Common myeloid progenitor, CD34-positive (primary cell): ENCODE results near the gene CEBPA.
"Not testable (repeated sequence)": the region's sequence is repeated elsewhere in the genome, so short reads cannot be mapped to it uniquely, and the experiment has no call there.

Experiments
- CTCF ChIA-PET: fragments of 350-600 bp; sonication (Branson Sonifier 250); formaldehyde crosslinking; loops from one replicate; lab custom pipeline; 2021; ENCODE audit warnings: antibody characterized with exemption; lab: Charles Lee
- POLR2A ChIA-PET: fragments of 350-600 bp; sonication (Branson Sonifier 250); formaldehyde crosslinking; loops from one replicate; lab custom pipeline; 2021; ENCODE audit warnings: antibody characterized with exemption; lab: Charles Lee
- DNase-seq, 3 donors: peaks; one replicate each; pipeline versions ENCODE4 v3.0.0 to v3.0.0-alpha.2; 2013
- H3K27ac ChIP-seq, 2 experiments: 1 replicate in 1 of 2; 2 replicates in 1 of 2; pipeline ENCODE4 v1.7.0; 2013; ENCODE audit warnings: inconsistent platforms in 2 of 2, low read length in 2 of 2, mild to moderate bottlenecking in 2 of 2, low read depth in 1 of 2, moderate library complexity in 1 of 2; ENCODE audit not compliant: severe bottlenecking in 2 of 2, insufficient read depth in 1 of 2, poor library complexity in 1 of 2
- H3K27me3 ChIP-seq, 5 experiments: replicated peaks in 2 of 5; 1 replicate in 3 of 5; 2 replicates in 2 of 5; pipeline versions ENCODE4 v1.6.1 to v1.7.0; 2013; ENCODE audit warnings: low read length in 4 of 5, mild to moderate bottlenecking in 2 of 5, moderate library complexity in 2 of 5, inconsistent platforms in 1 of 5; ENCODE audit not compliant: insufficient read depth in 5 of 5, control insufficient read depth in 4 of 5
- H3K36me3 ChIP-seq, 4 experiments: 1 replicate in 2 of 4; 2 replicates in 2 of 4; pipeline versions ENCODE4 v1.6.1 to v1.7.0; 2013; ENCODE audit warnings: low read length in 3 of 4, control low read depth in 1 of 4, mild to moderate bottlenecking in 1 of 4; ENCODE audit not compliant: control insufficient read depth in 4 of 4, insufficient read depth in 4 of 4
- H3K4me1 ChIP-seq, 4 experiments: 1 replicate in 3 of 4; 2 replicates in 1 of 4; pipeline versions ENCODE4 v1.6.1 to v1.7.1; 2013; ENCODE audit warnings: low read length in 3 of 4, mild to moderate bottlenecking in 3 of 4, control low read depth in 1 of 4, inconsistent platforms in 1 of 4, moderate library complexity in 1 of 4; ENCODE audit not compliant: control insufficient read depth in 4 of 4, insufficient read depth in 4 of 4; ENCODE audit errors: control extremely low read depth in 1 of 4
- H3K4me3 ChIP-seq, 7 experiments: 1 replicate in 4 of 7; 2 replicates in 3 of 7; pipeline versions ENCODE4 v1.5.1 to v1.7.0; 2013; ENCODE audit warnings: mild to moderate bottlenecking in 7 of 7, low read length in 6 of 7, moderate library complexity in 6 of 7, inconsistent platforms in 2 of 7, low read depth in 2 of 7, control low read depth in 1 of 7; ENCODE audit not compliant: insufficient read depth in 4 of 7, control insufficient read depth in 1 of 7; ENCODE audit errors: extremely low read depth in 1 of 7
- H3K9me3 ChIP-seq, 5 experiments: 1 replicate in 4 of 5; 2 replicates in 1 of 5; pipeline versions ENCODE4 v1.6.1 to v1.7.1; 2013; ENCODE audit warnings: low read length in 4 of 5, mild to moderate bottlenecking in 2 of 5, inconsistent platforms in 1 of 5, low read depth in 1 of 5, moderate library complexity in 1 of 5; ENCODE audit not compliant: control insufficient read depth in 4 of 5, insufficient read depth in 2 of 5; ENCODE audit errors: control extremely low read depth in 1 of 5
- WGBS: methylation state at CpG from one replicate; pipeline ENCODE4 v1.1.5; 2013; ENCODE audit not compliant: insufficient coverage; 5-methylcytosine and 5-hydroxymethylcytosine counted together

CEBPA gene

DNA sequence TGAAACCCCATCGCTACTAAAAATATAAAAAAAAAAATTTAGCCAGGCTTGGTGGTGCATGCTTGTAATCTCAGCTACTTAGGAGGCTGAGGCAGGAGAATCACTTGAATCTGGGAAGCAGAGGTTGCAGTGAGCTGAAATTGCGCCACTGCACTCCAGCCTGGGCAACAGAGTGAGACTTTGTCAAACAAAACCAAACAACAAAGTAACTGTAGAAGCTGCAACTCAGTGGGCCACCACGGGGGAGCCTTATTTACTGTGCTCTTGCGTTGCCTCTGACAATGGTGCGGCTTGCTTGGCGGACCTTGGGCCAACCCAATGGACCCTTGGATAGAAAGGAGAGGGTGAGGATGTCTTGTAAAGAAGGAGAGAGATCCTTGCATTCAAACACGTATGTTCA, 7.3 kb downstream of the CEBPA start:
- Histone ChIP-seq H3K4me1 (peaks cover 10 to 80% (median 58%) of the 10 kb centered on the region in 4 experiments), H3K36me3 (peaks cover 0 to 10% (median 0%) of the 10 kb centered on the region in 4 experiments)
- CTCF ChIA-PET, result interaction anchor here (1.0 to 15.8 kb wide), 4 partner anchors 9 to 39 kb away, joined by 3 to 125 read pairs (median 4); no protein-coding TSS in a partner anchor
- POLR2A ChIA-PET, result interaction anchor here (1.1 kb wide), 1 partner anchor 34 kb away, joined by 3 read pairs; no protein-coding TSS in a partner anchor
- 98% methylated on average over 6 of the region's 7 CpGs for WGBS
- not testable (repeated sequence) for H3K27me3 ChIP-seq, H3K27ac ChIP-seq, DNase-seq, H3K4me3 ChIP-seq, H3K9me3 ChIP-seq

DNA sequence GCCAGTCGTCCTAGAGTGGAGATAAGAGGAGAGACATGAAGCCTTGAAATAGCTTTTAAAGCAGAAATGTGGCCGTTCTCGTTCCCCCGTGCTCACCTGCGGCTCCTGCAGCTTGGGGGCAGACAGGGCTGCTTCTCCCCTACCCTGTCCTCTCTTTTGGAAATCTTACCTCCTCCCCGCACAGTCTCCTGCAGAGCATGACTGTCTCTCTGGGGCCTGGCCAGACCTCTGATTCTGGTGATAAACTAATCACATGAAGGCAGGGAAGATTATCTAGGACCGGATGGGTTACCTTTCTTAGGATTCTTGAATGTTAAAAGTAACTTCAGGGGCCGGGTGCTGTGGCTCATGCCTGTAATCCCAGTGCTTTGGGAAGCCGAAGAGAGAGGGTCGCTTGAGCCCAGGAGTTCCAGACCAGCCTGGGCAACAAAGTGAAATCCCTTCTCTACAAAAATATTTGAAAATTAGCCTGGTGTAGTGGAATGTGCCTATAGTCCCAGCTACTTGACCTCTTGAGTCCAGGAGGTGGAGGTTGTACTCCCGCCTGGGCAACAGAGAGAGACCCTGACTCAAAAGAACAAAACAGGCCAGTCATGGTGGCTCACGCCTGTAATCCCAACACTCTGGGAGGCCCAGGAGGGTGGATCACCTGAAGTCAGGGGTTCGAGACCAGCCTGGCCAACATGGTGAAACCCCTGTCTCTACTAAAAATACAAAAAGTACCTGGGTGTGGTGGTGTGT, 8.1 kb downstream of the CEBPA start:
- Histone ChIP-seq H3K27me3 (no peaks in the 10 kb centered on the region), H3K27ac (peak overlapping the region in 1 of 2 experiments; percentile 44), H3K36me3 (peaks cover 0 to 4% (median 0%) of the 10 kb centered on the region in 4 experiments), H3K9me3 (peaks cover 0 to 5% (median 0%) of the 10 kb centered on the region in 5 experiments), H3K4me1 (peaks cover 8 to 72% (median 51%) of the 10 kb centered on the region in 4 experiments), H3K4me3 (peak overlapping the region in 1 of 7 experiments; percentile 40)
- no peak for DNase-seq
- POLR2A ChIA-PET, result interaction anchor here (1.1 kb wide), 1 partner anchor 33 kb away, joined by 3 read pairs; no protein-coding TSS in a partner anchor
- CTCF ChIA-PET, result interaction anchor here (1.0 to 15.8 kb wide), 3 partner anchors 9 to 38 kb away, joined by 3 to 125 read pairs (median 3); no protein-coding TSS in a partner anchor
- WGBS, result 90% methylated on average over 11 of the region's 13 CpGs

DNA sequence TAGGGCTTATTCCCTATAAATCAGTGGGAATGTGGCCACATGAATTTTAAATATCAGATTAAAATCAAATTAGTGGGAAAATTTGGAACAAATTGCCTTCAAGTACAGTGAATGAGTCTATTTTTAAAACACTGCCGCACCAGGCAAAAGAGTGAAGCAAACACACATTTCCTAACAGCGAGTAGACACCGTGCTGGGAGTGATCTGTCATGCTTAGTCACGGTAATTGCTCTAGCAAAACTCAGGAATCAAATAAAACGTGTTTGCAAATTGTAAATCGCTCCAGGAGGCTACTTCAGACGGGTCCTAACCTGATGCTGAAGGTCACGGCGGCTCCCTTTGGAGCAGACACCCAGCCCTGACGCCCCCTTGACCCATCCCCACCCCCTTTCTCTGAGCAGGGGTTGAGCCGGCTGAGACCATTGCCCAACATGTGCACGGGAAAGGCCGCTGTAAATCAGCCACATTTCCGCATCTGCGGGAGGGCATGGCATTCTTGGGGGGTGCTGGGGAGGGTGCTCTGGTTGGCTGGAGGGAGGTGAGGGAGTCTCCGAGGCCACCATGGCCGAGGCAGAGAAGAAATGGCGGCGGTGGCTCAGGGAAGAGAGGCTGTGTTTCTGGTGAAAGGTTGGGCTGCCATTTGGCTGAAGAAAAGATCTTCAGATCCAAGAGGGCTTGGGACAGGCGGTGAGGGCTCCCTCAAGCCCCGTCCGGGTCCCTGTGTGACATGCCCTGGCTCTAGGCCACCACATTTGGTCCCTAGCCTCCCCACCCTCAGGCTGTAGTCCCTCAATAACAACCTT, 8.9 kb downstream of the CEBPA start:
- peak overlapping the region in 1 of 2 experiments; percentile 44 for H3K27ac ChIP-seq
- 0% methylated on average over 12 of the region's 22 CpGs for WGBS
- H3K27me3 ChIP-seq, result no peaks in the 10 kb centered on the region
- H3K36me3 ChIP-seq, result no peaks in the 10 kb centered on the region
- POLR2A ChIA-PET, result interaction anchor here (0.6 to 1.1 kb wide), 2 partner anchors 32 to 33 kb away, joined by 3 to 4 read pairs; no protein-coding TSS in a partner anchor
- H3K4me3 ChIP-seq, result peak overlapping the region in 4 of 7 experiments; percentile 19 to 40 (median 22)
- CTCF ChIA-PET, result interaction anchor here (3.6 to 15.8 kb wide), 2 partner anchors 8 to 37 kb away, joined by 20 to 125 read pairs; partner anchors contain the start of gene CEBPA
- peak; percentile 67 to 91 (median 87) for DNase-seq
- H3K4me1 ChIP-seq, result peaks cover 8 to 64% (median 43%) of the 10 kb centered on the region in 4 experiments
- peaks cover 0 to 8% (median 3%) of the 10 kb centered on the region in 5 experiments for H3K9me3 ChIP-seq

DNA sequence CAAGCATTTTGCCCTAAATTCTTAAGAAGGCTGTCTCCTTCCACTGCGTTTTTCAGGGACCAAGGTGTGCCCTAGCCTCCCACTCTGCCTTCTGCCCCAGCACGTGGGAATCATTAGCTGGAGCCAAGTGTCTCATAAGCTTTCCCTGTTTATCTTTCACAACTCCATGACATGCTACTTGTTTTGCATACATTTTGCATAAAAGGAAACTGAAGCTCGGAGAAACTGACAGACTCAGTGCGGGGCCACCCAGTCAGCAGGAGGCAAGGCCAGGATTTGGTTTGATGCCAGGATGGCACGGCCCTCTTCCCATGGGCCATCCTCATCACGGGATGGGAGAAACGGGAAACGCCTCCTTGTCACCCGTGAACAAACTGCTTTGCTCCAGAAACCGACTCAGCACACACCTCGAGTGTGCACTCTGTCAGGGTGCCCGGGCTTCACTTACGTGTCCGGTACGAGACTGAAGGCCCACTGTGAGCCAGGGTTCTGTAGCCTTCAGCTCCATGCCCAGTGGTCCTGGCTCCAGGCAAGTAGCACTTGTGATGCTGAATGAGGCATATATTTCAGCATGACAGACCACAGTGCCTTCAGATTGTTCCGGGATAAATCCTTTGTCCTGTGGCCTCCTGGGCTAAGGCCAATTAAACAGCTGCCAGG, 9.6 kb downstream of the CEBPA start:
- Histone ChIP-seq H3K27me3 (no peaks in the 10 kb centered on the region), H3K4me3 (peak overlapping the region in 3 of 7 experiments; percentile 14 to 25 (median 19)), H3K27ac (peak overlapping the region in 1 of 2 experiments; percentile 43), H3K4me1 (peaks cover 8 to 62% (median 42%) of the 10 kb centered on the region in 4 experiments), H3K9me3 (peaks cover 0 to 13% (median 7%) of the 10 kb centered on the region in 5 experiments), H3K36me3 (no peaks in the 10 kb centered on the region)
- WGBS, result 72% methylated on average over 16 of the region's 16 CpGs
- DNase-seq, result peak in 1 of 3 donors; percentile 44
- ChIA-PET CTCF (interaction anchor here (1.4 to 15.8 kb wide), 4 partner anchors 9 to 36 kb away, joined by 4 to 125 read pairs (median 12); partner anchors contain the start of gene CEBPA), POLR2A (interaction anchor here (0.6 kb wide), 1 partner anchor 33 kb away, joined by 4 read pairs; no protein-coding TSS in a partner anchor)

DNA sequence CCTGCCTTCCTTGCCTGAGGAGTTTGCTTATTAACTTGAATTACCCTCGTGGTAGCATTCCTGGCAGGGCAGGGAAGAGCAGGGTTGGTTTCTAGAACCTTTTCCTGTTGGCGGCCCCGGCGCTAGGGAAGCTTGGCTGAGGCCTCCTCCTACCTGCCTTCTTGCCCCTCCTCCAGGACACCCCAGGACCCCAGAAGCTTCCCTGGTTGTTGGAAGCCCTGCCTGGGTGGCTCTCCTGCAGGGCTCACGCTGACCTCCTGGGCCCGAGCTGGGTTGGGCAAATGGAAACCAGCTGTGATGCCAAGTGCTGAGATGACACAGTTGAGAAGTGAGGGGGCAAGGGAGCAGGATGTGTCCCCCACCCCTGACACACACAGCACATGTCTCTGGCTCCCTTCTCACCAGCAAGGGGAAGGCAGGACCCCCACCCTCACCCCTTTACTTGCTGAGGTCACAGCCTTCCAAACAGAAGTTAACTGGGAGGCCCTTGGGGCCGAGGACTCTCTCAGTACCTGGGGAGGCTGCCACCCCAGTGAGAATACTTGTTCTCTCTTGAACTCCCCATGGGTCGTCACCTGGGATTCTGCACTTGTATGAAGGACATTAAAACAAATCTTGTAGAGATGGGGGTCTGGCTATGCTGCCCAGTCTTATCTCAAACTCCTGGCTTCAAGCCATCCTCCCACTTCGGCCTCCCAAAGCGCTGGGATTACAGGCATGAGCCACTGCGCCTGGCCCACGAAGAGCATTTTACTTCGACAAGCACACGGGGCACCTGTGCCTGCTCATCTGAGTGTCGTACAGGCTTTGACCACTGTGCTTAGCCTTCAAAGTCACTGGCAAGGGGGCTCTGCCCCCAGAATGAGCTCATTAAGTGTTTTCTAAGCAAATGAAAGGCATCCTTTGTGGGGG, 10.5 kb downstream of the CEBPA start:
- WGBS, result 92% methylated on average over 14 of the region's 15 CpGs
- ChIA-PET CTCF (interaction anchor here (1.1 to 15.8 kb wide), 5 partner anchors 10 to 108 kb away, joined by 3 to 125 read pairs (median 5); partner anchors contain the start of gene CEBPA), POLR2A (interaction anchor here (1.0 kb wide), 1 partner anchor 11 kb away, joined by 4 read pairs; the partner anchor contains the start of gene CEBPA)
- Histone ChIP-seq H3K27me3 (no peaks in the 10 kb centered on the region), H3K27ac (no peak overlapping the region), H3K4me3 (no peak overlapping the region), H3K4me1 (peaks cover 8 to 64% (median 50%) of the 10 kb centered on the region in 4 experiments), H3K9me3 (peaks cover 0 to 13% (median 7%) of the 10 kb centered on the region in 5 experiments), H3K36me3 (no peaks in the 10 kb centered on the region)
- DNase-seq, result no peak
